GM12873 (cell line): Measurements from ENCODE around the gene TP53I11.

Experiments
- TF ChIP-seq, protein P1 (sequence below): IDR thresholded peaks from 2 replicates; pipeline ENCODE4 v1.5.1; 2012; ENCODE audit warnings: low read depth, mild to moderate bottlenecking, moderate library complexity, low read length, control low read depth; ENCODE audit not compliant: insufficient read depth; ENCODE audit errors: missing control alignments

The TP53I11 gene

DNA sequence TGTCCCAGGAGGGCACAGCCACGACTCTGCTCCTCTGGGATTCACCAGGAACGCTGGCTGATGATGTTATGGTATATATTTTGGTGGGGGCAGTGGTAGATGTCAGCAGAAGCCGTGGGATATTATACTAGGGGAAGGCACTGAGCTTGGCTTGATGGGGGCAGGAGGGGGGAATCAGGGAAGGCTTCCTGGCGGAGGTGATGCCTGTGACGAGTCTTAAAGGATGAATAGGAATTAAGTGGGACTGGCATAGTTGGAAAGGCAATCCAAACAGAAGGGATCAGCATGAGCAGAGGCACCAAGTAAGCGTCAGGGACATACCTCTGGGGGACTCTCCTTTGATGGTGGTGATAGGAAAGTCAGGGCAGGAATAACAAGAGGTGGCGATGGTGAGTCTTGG lies 47.6 kb downstream of the TP53I11 start:
- TF ChIP-seq, protein P1, sequence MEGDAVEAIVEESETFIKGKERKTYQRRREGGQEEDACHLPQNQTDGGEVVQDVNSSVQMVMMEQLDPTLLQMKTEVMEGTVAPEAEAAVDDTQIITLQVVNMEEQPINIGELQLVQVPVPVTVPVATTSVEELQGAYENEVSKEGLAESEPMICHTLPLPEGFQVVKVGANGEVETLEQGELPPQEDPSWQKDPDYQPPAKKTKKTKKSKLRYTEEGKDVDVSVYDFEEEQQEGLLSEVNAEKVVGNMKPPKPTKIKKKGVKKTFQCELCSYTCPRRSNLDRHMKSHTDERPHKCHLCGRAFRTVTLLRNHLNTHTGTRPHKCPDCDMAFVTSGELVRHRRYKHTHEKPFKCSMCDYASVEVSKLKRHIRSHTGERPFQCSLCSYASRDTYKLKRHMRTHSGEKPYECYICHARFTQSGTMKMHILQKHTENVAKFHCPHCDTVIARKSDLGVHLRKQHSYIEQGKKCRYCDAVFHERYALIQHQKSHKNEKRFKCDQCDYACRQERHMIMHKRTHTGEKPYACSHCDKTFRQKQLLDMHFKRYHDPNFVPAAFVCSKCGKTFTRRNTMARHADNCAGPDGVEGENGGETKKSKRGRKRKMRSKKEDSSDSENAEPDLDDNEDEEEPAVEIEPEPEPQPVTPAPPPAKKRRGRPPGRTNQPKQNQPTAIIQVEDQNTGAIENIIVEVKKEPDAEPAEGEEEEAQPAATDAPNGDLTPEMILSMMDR: no peak

DNA sequence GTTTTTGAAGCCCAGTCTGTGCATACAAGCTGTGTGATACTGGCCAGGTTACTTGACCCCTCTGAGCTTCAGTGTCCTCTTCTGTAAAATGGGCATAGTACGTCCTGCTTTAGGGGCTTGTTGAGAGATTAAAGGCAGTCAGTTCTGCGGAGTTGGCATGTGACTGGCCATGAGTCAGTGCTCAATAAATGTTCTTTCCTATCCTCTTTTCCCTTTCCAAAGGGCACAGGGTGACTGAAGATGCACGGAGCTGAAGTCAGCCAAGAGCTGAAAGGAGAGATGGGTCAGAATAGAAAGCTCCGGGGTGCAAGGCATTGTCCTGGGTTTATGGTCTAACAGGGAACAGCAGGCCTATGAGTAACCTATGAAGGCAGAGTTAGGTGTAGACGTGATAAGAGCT lies 48.9 kb downstream of the TP53I11 start:
- TF ChIP-seq, protein P1: no peak

DNA sequence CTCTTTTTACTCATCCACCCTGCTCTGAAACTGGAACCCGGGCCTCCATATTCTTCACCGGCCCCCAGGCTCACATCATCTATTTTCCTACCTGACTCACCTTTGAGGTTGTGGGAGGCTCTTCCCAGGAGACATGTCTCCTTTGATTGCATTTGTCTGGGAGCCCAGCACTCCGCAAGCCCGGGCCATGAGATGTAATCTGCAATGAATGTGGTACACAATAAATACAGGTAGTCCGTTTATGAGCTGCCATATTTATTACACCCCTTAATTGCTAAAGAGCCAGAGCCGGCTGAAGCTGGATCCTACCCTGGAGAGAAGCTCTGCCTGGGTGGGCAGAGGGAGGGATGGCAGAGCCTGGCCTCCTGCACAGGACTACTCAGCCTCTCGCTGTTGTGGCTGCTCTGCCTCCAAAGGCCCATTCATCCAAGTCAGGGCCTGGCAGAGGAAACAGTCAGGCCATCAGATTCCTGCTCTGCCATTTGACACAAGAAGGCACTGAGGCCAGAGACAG lies 49.5 kb downstream of the TP53I11 start:
- TF ChIP-seq, protein P1: no peak

DNA sequence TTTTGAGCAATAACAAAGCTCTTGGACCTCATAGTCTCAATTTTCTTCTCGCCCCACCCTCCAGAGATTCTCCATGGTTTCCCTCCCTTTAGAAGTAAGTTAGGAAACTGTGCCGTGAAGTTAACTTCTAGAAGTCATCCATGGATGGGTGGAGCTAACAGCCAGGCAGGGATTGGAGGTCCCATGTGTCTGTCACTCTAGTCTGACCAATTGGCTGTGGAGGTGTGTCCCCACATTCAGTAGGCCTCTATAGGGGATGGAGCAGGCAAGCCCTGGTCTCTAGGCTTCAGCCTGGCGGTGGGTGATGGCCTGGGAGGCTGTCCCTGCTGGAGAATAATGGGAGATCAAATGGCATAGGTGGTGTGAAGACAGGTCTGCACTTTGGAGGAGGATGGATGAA lies 50.7 kb downstream of the TP53I11 start:
- TF ChIP-seq, protein P1: no peak

DNA sequence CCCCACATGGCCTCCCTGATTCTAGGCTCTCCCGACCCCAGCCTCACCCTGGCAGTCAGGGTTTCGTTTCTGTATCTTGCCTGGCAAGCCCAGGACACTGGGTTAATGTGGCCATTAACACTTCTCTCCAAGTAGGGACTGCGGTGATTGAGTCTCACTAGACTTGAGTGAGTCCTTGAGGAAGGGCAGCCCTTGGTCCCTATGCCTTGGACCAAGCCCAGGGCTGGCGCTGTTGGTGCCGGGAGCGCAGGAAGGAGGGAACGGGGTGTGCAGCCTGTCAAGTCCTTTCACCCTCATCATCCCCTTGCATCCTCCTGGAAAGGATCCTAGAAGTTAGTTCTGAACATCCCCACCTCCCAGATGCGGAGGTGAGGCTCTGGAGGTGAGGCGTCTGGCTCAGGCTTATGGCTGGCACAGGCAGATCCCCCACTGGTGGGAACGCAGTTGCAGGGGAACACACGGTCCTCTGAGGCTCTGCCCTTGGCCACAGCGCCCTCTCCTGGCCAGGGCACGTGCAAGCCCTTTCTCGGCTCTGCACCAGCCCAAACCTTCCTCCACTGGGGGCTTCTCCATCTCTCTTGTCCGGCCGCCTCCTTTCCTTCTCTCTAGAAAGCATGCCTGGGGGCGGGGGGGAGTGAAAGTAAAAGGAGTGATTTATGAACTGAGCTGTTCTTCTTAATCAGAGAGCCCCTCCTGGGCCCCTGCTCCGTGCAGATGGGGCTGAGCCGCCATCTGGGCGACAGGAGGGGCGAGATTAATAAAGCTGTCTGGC lies 56.7 kb downstream of the TP53I11 start:
- TF ChIP-seq, protein P1: peak; percentile 90

DNA sequence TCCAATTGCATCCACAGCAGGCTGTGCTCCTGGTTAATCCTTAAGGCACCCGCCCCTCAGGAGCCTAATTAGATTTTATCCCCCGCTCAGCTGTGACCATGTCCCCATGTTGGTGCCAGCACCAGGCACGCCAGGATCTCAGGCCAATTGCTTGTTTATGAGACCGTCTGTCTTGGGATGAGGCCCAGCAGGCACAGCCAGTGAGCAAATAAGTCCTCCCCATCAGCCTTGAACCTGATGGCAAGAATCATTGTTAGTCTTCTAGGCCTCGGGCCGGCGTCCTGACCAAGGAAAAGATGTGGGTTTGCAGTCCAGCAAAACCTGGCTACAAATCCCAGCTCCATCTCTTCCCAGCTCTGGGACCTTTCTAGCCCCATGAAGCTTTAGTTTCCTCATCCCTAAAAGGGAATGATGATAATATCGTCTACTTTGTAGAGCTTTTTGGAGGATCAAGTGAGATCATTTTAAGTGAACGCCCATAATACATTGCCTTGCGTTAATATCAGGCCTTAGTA lies 57.3 kb downstream of the TP53I11 start:
- TF ChIP-seq, protein P1: no peak

DNA sequence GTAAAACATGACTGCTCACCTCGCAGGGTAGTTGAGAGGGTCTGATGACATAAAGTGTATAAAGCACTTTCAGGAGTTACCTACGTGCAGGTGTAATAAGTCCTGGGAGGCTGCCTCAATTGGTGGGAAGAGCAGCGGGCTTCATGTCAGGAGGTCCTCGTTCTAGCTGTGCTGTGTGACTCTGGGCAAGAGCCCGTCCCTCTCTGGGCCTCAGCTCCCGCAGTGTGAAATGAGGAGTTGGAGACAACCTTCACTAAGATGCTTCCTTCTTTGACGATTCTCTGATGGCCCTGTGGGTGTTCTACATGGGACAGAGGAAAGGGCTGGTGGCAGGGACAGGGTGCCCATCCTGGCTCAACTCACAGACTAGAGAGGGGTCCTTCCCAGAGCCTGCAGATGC lies 57.8 kb downstream of the TP53I11 start:
- TF ChIP-seq, protein P1: no peak
